GM13976 (cell line): ENCODE results near the gene N4BP3.

Source experiments
- DNase-seq: peaks from one replicate; pipeline ENCODE4 v3.0.0; 2012; ENCODE audit warnings: low spot score
- CTCF ChIP-seq: IDR thresholded peaks from 2 replicates; pipeline ENCODE4 v1.5.1; 2012; ENCODE audit warnings: borderline replicate concordance, mild to moderate bottlenecking; ENCODE audit not compliant: insufficient read depth; ENCODE audit errors: extremely low read depth, missing control alignments, control extremely low read depth
- in situ Hi-C: fragments of 300-500 bp; cut with MboI; formaldehyde crosslinking; loops from one replicate; pipeline ENCODE4 v1.12.0; 2022; ENCODE audit warnings: low sequenced_read_pairs, mixed read lengths, inconsistent platforms; ENCODE audit not compliant: unreplicated experiment

Gene N4BP3

GRCh38 chr5:178152491-178153444, 39.4 kb downstream of the N4BP3 start:
- no peak for TF ChIP-seq CTCF

GRCh38 chr5:178153530-178154340, 40.4 kb downstream of the N4BP3 start, which contains the start of gene NHP2:
Gene NHP2 (minus strand): TSS chr5:178153885. CDS start chr5:178153817, 68 bp downstream.
- TF ChIP-seq CTCF, result no peak
- peak; percentile 98 for DNase-seq
- in situ Hi-C loops, result no loop called here

More at GRCh38 chr5:178152491-178153444, 39.4 kb downstream of the N4BP3 start:
- no peak for DNase-seq
- in situ Hi-C loops, result no loop called here

GRCh38 chr5:178155065-178155464, 41.7 kb downstream of the N4BP3 start:
- DNase-seq, result no peak
- in situ Hi-C loops, result no loop called here
- TF ChIP-seq CTCF, result no peak

- in situ Hi-C loops, result no loop called here
Measured at GRCh38 chr5:178160176-178160575, 46.8 kb downstream of the N4BP3 start.

GRCh38 chr5:178162481-178162880, 49.1 kb downstream of the N4BP3 start:
- no peak for TF ChIP-seq CTCF
- no peak for DNase-seq
- in situ Hi-C loops, result no loop called here

More at GRCh38 chr5:178160176-178160575, 46.8 kb downstream of the N4BP3 start:
- DNase-seq, result no peak
- TF ChIP-seq CTCF, result no peak

GRCh38 chr5:178163772-178164735, 50.7 kb downstream of the N4BP3 start:
- DNase-seq, result peak; percentile 93
- peak; percentile 100 for TF ChIP-seq CTCF
- in situ Hi-C loops, result no loop called here
